SW480 (cell line): Measurements from ENCODE around the gene EIF2B1.
"Not testable (repeated sequence)": the region's sequence is repeated elsewhere in the genome, so short reads cannot be mapped to it uniquely, and the experiment has no call there.

Experiments
- DNase-seq: peaks from one replicate; pipeline ENCODE4 v3.0.0-alpha.2; 2016; ENCODE audit warnings: low spot score

Gene EIF2B1

DNA sequence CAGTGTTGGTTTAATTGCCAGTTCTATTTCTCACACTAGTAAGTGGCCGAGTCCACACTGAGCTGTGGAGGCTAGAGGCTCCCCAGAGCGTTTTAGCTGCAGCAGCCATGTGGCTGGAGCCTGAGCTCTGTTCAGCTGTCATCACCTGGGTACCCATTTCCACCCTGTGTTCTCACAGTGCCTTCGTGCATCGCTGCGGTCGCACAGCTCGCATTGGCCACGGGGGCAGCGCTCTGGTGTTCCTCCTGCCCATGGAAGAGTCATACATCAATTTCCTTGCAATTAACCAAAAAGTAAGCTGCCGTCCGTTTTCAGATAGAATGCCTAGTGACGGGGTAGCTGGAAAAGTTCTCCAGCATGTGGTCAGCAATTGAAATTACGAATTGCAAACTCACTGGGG is 15.9 kb downstream of the EIF2B1 start:
- no peak for DNase-seq

DNA sequence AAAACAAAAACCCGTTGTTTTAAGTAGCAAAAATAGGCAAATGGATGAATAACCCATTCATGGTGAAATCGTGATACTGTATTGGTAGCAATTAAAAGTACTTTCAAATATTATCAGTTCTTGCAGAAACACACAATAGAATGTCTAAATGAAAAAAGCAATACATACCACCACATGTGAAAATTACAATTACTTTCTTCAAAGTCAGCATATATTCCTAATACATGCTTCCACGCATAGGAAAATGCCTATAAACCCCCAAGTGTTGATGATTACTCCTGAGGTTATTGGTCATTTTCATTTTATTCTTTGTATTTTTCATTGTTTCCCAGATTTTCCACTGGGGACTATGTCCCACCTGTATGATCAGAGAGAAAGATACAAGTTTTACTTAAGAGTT is 16.3 kb downstream of the EIF2B1 start:
- DNase-seq = no peak

DNA sequence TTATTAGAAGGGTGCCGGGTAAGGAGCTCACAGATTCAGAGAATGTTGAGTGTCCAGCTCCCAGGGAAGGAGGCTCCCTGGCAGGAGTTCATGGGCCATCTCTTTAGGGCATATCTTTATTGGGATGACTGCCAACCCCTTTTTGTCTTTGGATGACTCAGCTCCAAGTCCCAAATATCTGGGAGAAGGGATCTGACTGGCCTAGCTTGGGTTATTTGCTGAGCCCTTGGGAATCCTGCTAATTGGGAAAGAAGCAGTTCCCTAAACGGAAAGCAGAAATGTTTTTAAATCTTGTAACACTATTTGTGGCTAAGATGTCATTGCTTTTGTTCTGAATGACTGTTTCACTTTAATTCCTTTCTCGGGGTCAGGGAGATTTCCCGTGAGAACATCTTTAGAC is 19.0 kb downstream of the EIF2B1 start:
- DNase-seq = no peak

DNA sequence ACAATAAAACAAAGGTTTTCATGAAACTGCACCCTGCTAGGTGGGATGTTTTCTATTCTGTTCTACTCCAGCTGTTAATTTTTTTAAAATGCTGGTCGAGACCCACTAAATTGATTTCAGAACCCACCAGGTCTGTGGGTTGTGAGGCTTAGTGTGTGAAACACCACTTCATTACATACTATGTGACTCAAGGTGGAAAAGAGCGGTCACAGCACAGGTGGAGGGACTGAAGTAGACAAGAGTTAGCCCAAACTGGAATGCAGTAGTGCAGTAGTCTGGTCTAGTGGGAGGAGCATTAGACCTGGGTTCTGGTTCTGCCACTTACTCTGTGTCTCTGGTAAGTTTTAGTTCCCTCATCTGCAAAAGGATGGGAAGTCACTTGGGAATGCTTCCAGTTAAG is 19.4 kb downstream of the EIF2B1 start:
- no peak for DNase-seq

DNA sequence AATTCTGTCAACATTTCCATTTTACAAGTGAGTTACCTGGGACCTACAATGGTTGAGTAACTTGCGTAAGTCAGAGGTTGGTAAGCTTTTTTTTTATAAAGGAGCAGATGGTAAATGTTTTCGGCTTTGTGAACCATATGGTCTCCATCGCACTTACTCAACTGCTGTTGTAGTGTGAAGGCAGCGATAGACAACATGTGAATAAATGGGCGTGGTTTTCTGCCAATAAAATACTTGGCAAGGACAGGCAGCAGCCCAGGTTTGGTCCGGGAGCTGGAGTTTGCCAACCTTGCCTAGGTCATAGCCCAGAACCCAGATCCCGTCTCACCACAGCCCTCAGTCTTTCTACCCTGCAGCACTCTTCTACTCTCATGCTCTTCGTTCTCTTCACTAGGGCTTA is 25.3 kb downstream of the EIF2B1 start:
- DNase-seq = no peak

DNA sequence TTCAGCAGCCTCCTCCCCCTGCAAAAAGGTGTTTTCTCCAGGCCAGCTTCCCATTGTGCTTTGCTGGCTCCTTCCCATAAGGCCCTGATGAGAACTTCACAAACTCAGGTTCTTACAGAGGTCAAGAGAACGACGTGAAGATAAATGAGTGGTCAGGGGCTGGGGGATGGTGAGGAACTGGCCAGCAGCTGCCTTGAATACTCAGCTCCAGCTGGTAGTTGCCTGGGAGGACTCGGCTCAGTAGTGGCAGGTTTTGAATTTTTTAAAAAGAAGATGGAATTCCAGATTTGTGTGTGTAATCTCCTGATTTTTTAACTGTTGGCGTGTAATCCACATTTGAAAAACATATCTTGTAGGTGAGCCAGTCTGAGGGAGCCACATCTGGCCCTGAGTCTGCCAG is 25.7 kb downstream of the EIF2B1 start:
- no peak for DNase-seq

DNA sequence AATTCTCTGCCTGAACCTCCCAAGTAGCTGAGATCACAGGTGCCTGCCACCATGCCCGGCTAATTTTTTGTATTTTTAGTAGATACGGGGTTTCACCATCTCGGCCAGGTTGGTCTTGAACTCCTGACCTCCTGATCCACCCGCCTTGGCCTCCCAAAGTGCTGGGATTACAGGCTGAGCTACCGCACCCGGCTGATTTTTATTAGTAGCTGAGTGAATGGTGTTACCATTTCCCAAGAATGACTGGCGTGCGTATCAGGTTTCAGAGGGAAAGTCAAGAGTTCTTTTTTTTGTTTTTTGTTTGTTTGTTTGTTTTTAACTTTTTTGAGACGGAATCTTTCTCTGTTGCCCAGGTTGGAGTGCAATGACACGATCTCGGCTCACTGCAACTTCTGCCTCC is 30.0 kb downstream of the EIF2B1 start:
- not testable (repeated sequence) for DNase-seq

DNA sequence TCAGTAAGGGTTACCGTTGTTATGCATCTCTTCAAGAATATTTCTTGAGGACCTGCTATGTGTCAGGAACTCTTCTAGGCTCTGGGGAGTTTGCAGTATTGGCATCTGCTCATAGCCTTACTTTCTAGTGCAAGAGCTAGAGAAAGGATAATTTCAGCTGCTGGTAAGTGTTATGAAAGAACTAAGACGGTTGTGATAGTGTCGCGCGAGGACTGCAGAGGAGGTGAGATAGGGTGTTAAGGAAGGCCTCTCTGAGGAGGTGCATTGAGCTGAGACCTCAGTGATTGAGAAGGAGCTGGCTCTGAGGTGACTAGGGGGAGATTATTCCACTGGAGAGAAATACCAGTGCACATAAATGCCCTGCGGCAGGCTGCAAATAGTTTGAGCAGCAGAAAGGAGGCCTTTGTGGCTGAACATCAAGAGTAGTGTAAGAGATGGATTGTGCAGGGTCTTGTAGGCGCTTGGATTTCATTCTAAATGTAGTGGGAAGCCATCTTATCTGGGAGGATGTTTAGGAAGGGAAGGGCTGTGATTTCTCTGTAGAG is 30.8 kb downstream of the EIF2B1 start:
- DNase-seq = no peak

DNA sequence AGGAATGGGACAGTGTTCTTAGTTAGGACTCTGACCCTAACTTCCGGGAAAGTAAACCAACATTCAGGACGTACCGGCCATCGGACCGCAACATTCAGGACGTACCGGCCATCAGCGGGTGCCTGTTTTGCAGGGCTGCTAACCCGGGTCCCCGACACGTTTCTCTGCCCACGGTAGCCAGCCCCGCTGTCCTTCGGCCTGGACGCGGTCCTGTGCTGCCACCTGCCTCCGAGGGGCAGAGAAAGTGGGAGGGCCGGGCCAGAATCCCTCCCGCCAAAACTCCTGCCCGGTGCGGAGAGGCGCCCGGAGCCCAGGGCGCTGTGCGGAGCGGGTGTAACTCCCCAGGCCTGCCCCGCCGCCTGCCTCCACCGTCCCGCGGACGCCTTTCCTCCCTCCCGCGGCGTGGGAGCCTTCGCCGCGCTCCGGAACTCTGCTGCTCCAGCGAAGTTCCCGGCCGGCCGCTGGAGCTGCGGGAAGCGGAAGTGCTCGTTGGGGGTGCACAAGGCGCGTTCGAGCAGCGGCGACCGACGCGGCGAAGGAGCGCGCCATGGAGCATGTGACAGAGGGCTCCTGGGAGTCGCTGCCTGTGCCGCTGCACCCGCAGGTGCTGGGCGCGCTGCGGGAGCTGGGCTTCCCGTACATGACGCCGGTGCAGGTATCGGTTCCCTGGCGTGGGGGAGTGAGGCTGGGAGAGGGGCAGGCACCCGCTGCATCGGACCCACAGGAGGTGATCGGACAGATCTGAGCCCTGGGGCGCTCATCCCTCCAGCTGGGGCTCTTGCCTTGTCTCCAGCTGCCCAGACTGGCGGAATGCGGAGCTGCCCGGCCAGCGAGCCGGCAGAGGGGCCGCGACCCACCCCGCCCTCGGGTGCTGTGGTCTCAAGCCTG is 31.6 kb downstream of the EIF2B1 start, which contains the start of gene DDX55:
TSS of gene DDX55 (plus strand) at position 498 of the 888 bp plus-strand sequence. CDS start at position 548, 50 bp downstream.
- peak; percentile 78 for DNase-seq

DNA sequence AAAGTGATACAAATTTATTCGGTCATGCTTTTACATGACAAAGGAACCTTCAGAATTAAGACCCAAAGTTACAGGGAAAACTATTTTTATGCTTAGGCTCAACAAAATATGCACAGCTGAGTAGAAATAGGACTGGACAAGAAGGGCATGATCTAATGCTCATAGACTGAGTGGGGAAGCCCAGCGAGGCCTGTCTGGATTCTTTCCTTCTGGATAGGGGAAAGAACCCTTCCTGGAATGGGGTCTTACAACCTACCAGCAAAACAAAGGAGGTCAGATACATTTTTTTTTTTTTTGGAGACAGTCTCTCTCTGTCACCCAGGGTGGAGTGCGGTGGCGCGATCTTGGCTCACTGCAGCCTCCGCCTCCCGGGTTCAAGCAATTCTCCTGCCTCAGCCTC is 33.8 kb downstream of the EIF2B1 start:
- DNase-seq = no peak

DNA sequence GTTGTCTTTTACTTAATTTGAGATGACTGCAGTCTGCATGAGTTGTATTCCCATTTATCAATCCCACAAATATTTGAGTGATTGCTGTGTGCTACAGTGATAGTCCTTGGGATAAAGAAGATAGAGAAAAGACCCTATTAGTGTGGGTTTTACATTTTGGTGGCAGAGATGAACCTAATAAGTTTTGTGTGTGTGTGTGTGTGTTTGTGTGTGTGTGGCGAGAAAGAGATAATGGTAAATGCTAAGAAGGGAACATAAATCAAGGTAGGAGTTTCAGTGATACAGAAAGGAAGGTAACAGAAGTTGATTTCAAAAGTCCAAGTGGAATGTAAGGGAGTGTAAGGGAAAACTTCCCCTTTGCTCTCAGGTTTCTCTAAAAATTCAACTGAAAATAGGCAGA is 34.2 kb downstream of the EIF2B1 start:
- DNase-seq = no peak

DNA sequence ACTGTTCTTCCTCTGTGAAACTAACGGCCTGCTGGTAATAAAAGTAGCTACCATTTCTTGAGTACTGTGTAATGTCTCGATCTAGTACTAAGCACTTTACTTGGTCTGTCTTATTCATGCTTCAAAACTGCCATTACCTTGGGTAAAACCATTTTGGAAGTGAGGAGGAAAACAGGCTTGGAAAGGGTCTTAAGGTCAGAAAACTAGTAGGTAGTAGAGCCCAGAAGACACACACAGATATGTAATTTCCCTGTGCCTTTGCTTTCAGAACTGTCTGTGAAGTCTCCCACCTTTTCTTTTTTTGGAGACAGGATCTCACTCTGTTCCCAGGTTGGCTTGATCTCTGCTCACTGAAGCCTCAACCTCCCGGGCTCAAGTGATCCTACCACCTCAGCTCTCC is 35.0 kb downstream of the EIF2B1 start:
- DNase-seq = no peak

DNA sequence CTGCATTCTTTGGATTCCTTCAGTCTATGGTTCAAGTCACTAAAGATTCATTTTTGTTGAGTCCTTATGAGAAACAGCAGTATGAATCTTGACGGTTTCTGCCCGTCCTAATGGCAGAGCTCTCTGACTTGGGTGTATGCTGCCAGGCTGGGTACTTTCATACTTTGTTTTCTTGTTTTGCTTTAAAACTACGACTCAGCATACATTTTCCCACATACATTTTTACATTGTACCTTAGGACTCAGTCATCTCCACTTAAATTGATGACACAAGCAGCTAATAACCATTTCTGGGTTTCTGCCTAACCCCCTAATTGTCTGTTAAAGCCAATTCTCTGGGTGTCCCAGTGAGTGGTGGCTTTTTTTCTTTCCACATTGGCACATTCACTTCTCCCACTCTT is 36.4 kb downstream of the EIF2B1 start:
- no peak for DNase-seq

DNA sequence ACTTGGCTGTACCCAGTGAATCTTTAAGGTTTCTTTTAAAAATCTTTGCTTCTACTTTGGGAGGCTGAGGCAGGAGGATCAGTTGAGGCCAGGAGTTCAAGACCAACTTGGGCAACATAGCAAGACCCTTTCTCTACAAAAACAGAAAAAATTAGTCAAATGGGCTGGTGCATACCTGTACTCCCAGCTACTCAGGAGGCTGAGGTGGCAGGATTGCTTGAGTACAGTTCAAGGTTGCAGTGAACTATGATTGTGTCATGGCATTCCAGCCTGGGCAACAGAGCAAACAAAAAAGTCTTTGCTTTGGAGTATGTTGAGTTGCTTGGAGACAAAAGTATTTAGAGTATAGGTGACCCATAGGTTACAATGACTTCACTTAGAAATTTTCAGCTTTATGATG is 37.8 kb downstream of the EIF2B1 start:
- no peak for DNase-seq

DNA sequence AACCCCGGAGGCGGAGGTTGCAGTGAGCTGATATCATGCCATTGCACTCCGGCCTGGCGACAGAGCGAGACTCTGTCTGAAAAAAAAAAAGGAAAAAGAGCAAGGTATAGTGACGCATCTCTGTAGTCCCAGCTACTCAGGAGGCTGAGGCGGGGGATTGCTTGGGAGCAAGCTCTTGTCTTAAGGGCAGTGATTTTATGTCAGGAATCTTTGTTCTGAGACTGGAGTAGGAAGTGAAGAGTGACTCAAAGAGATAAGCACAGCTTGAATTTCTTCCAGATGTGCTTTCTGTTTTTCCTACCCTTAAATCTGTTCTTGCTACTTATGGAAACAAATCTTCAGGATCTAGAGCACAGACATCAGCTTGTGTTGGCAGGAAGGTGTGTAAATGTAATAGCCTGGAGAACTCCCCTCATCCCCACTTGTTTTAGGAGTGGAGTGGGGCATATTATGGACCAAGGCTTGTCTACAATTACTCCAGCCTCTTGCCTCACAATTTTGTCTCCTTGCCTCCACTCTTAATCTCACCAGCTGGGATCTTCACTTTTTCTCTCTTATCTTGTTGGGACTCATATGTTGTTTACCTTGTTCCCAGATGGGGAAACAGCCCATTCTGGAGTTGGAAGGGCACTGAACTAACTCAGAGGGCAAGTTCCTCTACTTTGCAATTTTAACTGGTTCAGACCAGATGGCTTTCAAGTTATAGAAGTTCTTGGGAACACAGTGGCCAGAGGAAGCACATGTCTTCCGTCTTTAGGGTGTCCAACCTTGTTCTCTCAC is 41.6 kb downstream of the EIF2B1 start:
- no peak for DNase-seq

DNA sequence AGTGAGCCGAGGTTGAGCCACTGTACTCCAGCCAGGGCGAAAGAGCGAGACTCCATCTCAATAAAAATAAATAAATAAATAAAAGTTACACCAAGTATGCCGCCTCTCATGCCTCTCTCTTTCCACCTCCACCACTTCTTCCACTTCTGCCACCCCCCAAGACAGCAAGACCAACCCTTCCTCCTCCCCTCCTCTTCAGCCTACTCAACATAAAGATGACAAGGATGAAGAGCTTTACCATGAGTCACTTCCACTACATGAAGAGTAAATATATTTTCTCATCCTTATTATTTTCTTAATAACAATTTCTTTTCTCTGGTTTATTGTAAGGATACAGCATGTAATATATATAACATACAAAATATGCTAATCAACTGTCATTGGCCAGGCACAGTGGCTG is 52.7 kb downstream of the EIF2B1 start:
- no peak for DNase-seq

DNA sequence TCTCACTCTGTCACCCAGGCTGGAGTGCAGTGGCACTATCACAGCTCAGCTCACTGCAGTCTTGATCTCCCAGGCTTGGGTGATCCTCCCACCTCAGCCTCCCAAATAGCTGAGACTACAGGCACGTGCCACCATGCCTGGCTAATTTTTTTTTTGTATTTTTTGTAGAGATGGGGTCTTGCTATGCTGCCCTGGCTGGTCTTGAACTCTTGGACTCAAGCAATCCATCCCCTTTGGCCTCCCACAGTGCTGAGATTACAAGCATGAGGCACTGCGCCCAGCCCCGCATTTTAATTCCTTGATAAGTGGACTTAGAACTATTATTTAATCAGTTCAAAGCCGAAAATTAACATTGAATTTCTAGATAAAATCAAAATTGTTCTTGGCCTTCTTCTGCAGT is 54.7 kb downstream of the EIF2B1 start:
- not testable (repeated sequence) for DNase-seq

DNA sequence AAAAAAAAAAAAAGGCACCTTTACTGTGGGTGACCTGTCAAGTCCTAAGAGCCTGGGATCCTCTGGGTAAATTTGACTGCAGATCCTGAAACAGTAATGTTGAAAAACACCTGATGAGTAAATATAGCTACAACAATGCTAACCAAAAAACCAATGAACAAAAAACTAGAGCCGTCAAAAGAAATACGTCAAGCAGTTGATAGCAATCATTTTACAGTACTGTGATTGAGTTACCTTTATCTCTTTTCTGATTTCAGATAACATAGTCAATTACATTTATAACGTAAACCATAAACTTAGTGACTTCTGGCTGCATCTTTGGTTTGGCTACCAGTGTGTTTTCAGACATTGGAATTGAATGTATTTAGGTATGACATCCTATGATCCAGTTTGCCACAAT is 55.2 kb downstream of the EIF2B1 start:
- DNase-seq = no peak

DNA sequence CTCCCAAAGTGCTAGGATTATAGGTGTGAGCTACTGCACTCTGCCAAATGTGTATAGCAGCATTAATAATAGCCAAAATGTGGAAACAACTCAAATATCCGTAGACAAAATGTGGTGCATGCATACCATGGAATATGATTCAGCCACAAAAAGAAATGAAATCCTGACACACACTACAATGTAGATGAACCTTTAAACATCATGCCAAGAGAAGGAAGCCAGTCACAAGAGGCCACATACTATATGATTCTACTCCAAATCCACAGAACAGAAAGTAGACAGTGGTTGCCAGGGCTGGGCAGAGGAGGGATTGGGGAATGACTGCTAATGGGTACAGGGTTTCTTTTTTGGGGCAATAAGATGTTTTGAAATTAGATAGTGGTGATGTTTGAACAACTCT is 56.9 kb downstream of the EIF2B1 start:
- DNase-seq = no peak

DNA sequence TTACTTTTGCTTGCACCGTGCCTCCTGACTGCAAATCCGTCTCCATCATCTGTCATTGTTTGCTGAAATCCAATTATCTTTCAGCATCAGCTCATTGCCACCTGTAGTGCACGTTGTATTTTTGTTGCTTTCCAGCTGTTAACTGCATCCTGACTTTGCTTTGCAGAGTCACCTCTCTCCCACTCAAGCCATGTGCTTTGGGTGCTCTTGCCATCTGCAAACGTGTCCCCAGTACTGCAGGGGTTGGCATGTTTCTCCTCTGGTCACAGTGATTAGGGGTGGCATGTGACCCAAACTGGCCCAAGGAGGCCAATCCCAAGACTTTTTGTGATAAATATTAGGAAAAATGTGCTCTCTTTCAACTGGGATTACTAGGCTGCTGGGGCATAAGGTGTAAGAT is 59.6 kb downstream of the EIF2B1 start:
- DNase-seq = no peak

DNA sequence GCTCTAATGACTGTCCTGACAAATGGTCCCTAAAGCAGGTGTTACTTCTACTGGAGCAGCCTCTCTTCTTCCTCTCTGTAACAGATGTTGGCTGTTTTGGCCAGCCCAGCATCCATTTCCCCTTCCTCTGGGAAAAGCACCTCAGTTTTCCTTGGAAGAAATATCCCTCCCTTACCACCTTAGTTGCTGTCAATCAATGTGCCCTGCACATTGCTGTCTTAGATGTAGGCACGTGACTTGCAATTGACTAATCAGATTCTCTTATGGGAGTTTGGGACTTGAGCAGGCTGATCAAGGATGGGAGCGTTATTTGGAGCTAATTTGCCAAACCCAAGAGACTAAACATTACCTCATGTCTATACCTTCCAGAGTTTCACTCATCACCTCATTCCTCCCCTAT is 61.1 kb downstream of the EIF2B1 start:
- no peak for DNase-seq

DNA sequence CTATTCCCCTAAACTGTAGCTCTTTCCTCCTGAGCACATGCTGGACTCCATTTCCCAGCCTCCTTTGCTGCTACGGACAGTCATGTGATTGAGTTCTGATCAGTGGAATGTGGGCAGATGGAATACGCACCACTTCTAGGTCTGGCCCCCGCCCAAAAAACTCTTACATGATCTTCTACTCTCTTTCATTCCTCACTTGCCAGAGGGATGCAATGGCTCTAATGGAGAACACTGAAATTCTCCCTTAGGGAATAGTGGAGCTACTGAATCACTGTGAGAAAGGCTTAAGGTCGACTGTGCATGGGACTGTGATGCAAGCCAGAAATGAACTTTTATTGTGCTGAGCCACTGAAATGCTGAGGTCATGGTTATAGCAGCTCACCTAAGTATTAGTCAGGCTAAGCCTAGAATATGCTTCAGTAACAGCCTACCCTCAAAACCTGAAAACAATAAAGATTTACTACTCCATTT is 62.1 kb downstream of the EIF2B1 start:
- DNase-seq = peak; percentile 43
